Activated CD4-positive, alpha-beta T cell treated with anti-CD3 and anti-CD28 coated beads, Interleukin-2, amount 50 U/mL, for 1 hour (primary cell): Measurements from ENCODE around the gene PTOV1.
"Not testable (repeated sequence)": the region's sequence is repeated elsewhere in the genome, so short reads cannot be mapped to it uniquely, and the experiment has no call there.

Experiments used
- DNase-seq: peaks from one replicate; pipeline ENCODE4 v3.0.0-alpha.2; 2020

PTOV1 gene

GRCh38 chr19:49818649-49819370 is 32.1 kb upstream of the PTOV1 start:
- DNase-seq, result no peak

DNA sequence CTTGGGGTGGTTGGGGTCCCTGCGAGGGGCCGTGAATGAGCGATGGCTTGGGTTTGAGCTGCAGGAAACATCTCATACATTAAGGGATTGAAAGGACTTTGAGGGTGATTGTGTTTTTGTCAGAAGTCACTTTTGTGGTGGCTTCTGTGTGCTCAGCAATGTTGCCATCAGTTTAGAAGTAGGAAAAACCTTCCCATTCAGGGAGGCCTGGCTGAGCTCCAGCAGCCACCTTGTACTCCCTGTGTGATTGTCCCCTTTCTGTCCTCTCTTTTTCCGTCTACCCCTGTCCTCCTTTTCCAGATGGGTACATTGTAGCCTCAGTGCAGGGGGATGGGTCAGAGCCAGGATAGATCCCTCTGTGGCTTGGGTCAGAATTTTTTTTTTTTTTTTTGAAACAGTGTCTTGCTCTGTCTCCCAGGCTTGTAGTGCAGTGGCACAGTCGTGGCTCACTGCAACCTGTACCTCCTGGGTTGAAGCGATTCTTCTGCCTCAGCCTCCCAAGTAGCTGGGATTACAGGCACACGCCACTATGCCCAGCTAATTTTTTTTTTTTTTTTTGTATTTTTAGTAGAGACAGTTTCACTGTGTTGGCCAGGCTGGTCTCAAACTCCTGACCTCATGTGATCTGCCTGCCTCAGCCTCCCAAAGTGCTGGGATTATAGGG is 31.4 kb upstream of the PTOV1 start:
- DNase-seq, result not testable (repeated sequence)

GRCh38 chr19:49820125-49820524 is 30.8 kb upstream of the PTOV1 start:
- DNase-seq, result no peak

DNA sequence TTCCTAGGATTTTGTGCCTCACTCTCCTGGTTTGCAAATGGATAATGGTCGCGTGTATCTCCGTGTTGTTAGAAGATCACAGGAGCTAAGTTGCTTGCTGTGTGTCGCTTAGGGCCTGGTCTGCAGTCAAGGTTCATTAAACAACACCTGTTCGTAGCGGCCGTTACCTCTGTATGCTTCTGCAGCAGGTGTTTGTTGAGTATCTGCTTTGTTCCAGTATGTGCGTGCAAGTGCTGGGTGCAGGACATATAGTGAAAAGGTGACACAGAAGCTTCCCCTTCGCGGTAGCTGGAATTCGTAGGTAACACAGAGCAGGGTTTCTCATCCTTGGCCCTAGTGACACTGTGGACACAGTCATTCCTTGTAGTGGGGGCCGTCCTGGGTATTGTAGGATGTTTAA is 27.5 kb upstream of the PTOV1 start:
- DNase-seq, result no peak

DNA sequence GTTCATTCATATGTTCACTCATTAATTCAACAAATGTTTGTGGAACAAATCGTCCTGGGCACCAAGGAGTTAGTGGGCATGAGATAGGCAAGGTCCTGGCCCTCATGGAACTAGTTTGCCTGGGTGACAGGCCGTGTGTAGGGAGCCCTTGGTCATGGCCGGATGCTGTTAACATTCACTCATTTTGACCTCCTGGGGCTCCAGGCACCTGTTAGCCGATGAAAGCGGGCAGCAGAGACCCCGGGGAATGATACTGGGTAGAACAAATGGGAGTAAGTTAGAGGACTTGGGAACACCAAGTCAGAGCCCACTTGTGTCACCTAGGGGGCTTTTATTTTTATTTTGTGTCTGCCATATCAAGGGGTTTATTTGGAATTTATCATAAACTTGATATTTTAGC is 26.3 kb upstream of the PTOV1 start:
- no peak for DNase-seq

- no peak for DNase-seq
These were observed 23.9 kb upstream of the PTOV1 start for GRCh38 chr19:49827034-49827433.

GRCh38 chr19:49829200-49829599 is 21.8 kb upstream of the PTOV1 start:
- no peak for DNase-seq

GRCh38 chr19:49829721-49830120 is 21.2 kb upstream of the PTOV1 start:
- DNase-seq, result no peak

GRCh38 chr19:49830766-49831165 is 20.2 kb upstream of the PTOV1 start:
- no peak for DNase-seq

DNA sequence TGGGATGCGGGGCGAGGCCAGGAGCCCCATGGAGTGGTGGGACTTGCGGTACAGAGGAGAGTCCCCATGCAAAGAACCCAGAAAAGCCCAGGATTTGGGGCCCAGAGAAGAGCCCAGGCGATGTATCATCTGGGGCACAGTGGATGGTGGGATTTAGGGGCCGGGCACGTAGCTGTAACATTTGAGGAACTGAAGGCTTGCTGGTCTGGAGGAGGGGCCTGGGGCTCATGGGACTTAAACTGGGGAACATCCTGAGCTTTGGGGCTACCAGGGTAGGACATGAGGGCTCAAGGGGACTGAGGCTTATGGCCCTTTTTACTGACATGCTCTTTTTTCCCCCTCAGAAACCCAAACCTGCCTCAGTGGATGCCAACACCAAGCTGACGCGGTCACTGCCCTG is 19.4 kb upstream of the PTOV1 start:
- no peak for DNase-seq

- no peak for DNase-seq
These were observed 18.4 kb upstream of the PTOV1 start for GRCh38 chr19:49832556-49832955.

- DNase-seq, result no peak
These were observed 17.4 kb upstream of the PTOV1 start for GRCh38 chr19:49833599-49833998.

- DNase-seq, result no peak
These were observed 15.4 kb upstream of the PTOV1 start for GRCh38 chr19:49835562-49835961.

DNA sequence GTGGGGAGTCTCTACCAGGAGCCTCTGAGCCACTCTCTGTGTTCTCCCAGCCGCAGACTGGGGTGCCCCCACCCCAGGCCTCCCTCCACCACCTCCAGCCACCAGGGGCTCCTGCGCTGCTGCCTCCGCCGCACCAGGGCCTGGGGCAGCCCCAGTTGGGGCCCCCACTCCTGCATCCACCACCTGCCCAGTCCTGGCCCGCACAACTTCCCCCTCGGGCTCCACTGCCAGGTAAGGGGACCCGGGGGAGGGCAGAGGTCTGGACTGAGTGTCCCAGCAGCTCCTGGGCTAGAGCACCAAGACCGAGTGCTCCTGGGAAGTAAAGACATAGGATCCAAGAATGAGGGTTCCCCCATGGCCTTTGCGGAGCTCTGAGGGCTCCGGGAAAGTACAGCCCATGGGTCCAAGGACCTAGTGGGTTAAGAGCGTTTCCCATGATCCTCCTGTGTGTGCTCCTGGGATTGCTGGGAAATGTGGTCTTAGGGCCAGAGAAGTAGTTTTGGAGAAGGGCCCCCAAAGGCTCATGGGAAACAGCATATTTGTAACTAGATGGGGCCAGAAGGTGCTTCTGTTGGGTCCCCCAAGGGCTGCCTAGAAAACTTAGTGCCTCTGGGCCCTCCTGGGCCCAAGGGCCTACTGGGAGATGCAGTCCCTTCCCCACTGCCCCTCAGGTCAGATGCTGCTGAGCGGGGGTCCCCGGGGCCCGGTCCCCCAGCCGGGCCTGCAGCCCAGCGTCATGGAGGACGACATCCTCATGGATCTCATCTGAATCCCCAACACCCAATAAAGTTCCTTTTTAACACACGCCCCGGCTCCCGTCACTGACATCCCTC is 14.6 kb upstream of the PTOV1 start:
- DNase-seq, result no peak

- DNase-seq, result no peak
These were observed 14.0 kb upstream of the PTOV1 start for GRCh38 chr19:49837009-49837310.

- no peak for DNase-seq
These were observed 13.5 kb upstream of the PTOV1 start for GRCh38 chr19:49837425-49837824.

- no peak for DNase-seq
These were observed 11.9 kb upstream of the PTOV1 start for GRCh38 chr19:49838885-49839588.

DNA sequence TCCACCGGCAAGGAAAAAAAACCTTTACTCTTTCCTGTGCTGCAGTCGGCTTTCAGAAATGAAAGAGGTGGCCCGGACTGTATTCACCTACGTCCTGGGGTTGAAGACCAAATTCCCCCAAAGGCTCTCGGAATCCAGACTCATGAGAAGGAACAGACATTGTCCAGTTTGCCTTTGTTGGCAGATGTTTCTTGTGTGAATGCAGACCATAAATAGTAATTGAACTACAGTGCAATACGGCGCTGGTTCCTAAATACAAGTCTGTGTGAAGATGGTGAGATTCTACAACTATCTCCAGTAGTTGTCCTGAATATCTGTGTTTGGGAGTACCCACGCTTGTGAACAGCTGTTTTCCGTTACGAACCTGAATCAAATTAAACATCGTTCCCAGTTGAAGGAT is 11.2 kb upstream of the PTOV1 start:
- no peak for DNase-seq

GRCh38 chr19:49840321-49840720 is 10.6 kb upstream of the PTOV1 start:
- no peak for DNase-seq

- DNase-seq, result no peak
These were observed 10.2 kb upstream of the PTOV1 start for GRCh38 chr19:49840736-49841249.

- no peak for DNase-seq
These were observed 7.7 kb upstream of the PTOV1 start for GRCh38 chr19:49843265-49843664.

DNA sequence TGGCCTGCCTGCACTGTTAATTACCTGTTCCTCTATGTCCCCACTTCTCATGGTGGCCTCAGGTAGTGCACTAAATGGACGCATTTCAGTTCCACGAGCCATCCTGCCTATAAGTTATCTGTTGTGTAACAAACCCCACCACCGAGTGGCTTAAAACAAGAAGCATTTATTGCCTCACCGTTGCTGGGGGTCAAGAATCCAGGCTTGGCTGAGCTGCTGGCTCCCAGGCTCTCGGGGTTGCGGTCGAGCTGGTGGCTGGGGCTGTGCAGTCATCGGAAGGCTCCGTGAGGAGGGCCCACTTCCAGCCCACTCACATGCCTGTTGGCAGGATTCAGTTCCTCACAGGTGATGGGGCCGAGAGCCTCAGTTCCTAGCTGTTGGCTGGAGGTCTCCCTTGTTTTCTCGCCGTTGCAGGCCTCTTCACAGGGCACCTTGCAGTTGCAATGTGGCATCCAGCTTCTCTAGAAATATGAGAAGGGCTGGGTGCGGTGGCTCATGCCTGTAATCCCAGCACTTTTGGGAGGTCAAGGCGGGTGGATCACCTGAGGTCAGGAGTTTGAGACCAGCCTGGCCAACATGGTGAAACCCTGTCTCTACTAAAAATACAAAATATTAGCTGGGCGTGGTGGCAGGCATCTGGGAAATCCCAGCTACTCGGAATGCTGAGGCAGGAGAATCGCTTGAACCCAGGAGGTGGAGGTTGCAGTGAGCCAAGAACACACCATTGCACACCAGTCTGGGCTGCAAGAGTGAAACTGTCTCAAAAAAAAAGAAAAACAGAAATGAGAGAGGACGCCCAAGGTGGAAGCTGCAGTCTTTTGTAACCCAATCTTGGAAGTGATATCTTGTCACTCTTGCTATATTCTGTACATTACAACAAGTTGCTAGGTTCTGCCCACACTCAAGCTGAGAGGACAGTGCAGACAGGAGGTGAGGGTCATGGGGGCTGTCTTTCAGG is 6.5 kb upstream of the PTOV1 start:
- DNase-seq, result no peak
